HG03571 (cell line): Measurements from ENCODE around the gene TCERG1.

Experiments
- ATAC-seq: cut with Tn5 transposase; IDR thresholded peaks from one replicate; pipeline ENCODE4 v1.9.1; 2021; ENCODE audit not compliant: unreplicated experiment

TCERG1 gene

GRCh38 chr5:146451411-146451810, 4.3 kb downstream of the TCERG1 start:
- ATAC-seq, result no peak

GRCh38 chr5:146457431-146457830, 10.3 kb downstream of the TCERG1 start:
- ATAC-seq, result no peak

- ATAC-seq, result no peak
Measured at GRCh38 chr5:146458894-146459293, 11.8 kb downstream of the TCERG1 start.

GRCh38 chr5:146461319-146461718, 14.2 kb downstream of the TCERG1 start:
- ATAC-seq, result no peak

GRCh38 chr5:146463446-146463845, 16.3 kb downstream of the TCERG1 start:
- no peak for ATAC-seq

- ATAC-seq, result no peak
Measured at GRCh38 chr5:146466521-146467349, 19.6 kb downstream of the TCERG1 start.

- no peak for ATAC-seq
Measured at GRCh38 chr5:146467760-146468159, 20.6 kb downstream of the TCERG1 start.

- no peak for ATAC-seq
Measured at GRCh38 chr5:146474065-146474464, 26.9 kb downstream of the TCERG1 start.

- no peak for ATAC-seq
Measured at GRCh38 chr5:146475190-146475780, 28.2 kb downstream of the TCERG1 start.

- ATAC-seq, result no peak
Measured at GRCh38 chr5:146475906-146476305, 28.8 kb downstream of the TCERG1 start.

- ATAC-seq, result no peak
Measured at GRCh38 chr5:146482775-146483174, 35.6 kb downstream of the TCERG1 start.

GRCh38 chr5:146484714-146485391, 37.7 kb downstream of the TCERG1 start:
- no peak for ATAC-seq

GRCh38 chr5:146490089-146490843, 43.1 kb downstream of the TCERG1 start:
- ATAC-seq, result no peak

- ATAC-seq, result no peak
Measured at GRCh38 chr5:146494656-146495055, 47.5 kb downstream of the TCERG1 start.

GRCh38 chr5:146499680-146500079, 52.5 kb downstream of the TCERG1 start:
- no peak for ATAC-seq

GRCh38 chr5:146507428-146507827, 60.3 kb downstream of the TCERG1 start:
- ATAC-seq, result no peak

GRCh38 chr5:146510559-146511125, 63.5 kb downstream of the TCERG1 start:
- no peak for ATAC-seq

- no peak for ATAC-seq
Measured at GRCh38 chr5:146513462-146513861, 66.3 kb downstream of the TCERG1 start.

GRCh38 chr5:146514575-146514974, 67.4 kb downstream of the TCERG1 start:
- ATAC-seq, result no peak

GRCh38 chr5:146515473-146516150, 68.5 kb downstream of the TCERG1 start:
- no peak for ATAC-seq

GRCh38 chr5:146516151-146516475, 69.0 kb downstream of the TCERG1 start, which contains the start of gene GPR151:
GPR151 (minus strand) TSS chr5:146516190; CDS start chr5:146516113, 77 bp downstream.
- ATAC-seq, result no peak
